BJ (cell line): ENCODE measurements around the gene HNRNPA2B1. TPM values are rescaled to one million over a fixed set of nuclear protein-coding genes. Genes with fewer than 3 reads are reported as not detected.

ENCODE experiments used
- CTCF ChIA-PET: fragments of 350-600 bp; formaldehyde crosslinking; extraction: SDS; loops from one replicate; lab custom pipeline; 2021; ENCODE audit warnings: antibody characterized with exemption, inconsistent platforms; lab: Yijun Ruan, JAX
- POLR2A ChIA-PET: fragments of 300-600 bp; sonication (Branson Sonifier 250); formaldehyde crosslinking; extraction: SDS; loops from one replicate; lab custom pipeline; 2021; ENCODE audit warnings: antibody characterized with exemption; lab: Charles Lee
- DNase-seq: peaks from one replicate; pipeline ENCODE4 v3.0.0-alpha.2; 2011; ENCODE audit warnings: low read depth
- H3K27me3 ChIP-seq: 2 replicates; pipeline ENCODE4 v1.6.0; 2011; ENCODE audit warnings: low read length; ENCODE audit not compliant: control insufficient read depth, insufficient read depth
- H3K36me3 ChIP-seq: 2 replicates; pipeline ENCODE4 v1.5.1; 2011; ENCODE audit warnings: low read length; ENCODE audit not compliant: control insufficient read depth, insufficient read depth
- H3K4me3 ChIP-seq: 2 replicates; pipeline ENCODE4 v1.5.1; 2011; ENCODE audit warnings: low read depth, mild to moderate bottlenecking, control low read depth, low read length
- polyA plus RNA-seq: library from polyadenylated mRNA; depleted of rRNA; stranded (reverse); fragments of >200 nt; gene quantifications from 2 replicates; pipeline ENCODE4 v1.2.3, GENCODE V29; 2011
- TF ChIP-seq, protein P1 (sequence below): IDR thresholded peaks from 2 replicates; pipeline ENCODE4 v1.5.1; 2011; ENCODE audit warnings: low read depth, mild to moderate bottlenecking, control low read depth, inconsistent platforms, low read length, moderate library complexity; ENCODE audit not compliant: insufficient read depth

Gene HNRNPA2B1
- polyA plus RNA-seq, 1 experiment, result 139 TPM

DNA sequence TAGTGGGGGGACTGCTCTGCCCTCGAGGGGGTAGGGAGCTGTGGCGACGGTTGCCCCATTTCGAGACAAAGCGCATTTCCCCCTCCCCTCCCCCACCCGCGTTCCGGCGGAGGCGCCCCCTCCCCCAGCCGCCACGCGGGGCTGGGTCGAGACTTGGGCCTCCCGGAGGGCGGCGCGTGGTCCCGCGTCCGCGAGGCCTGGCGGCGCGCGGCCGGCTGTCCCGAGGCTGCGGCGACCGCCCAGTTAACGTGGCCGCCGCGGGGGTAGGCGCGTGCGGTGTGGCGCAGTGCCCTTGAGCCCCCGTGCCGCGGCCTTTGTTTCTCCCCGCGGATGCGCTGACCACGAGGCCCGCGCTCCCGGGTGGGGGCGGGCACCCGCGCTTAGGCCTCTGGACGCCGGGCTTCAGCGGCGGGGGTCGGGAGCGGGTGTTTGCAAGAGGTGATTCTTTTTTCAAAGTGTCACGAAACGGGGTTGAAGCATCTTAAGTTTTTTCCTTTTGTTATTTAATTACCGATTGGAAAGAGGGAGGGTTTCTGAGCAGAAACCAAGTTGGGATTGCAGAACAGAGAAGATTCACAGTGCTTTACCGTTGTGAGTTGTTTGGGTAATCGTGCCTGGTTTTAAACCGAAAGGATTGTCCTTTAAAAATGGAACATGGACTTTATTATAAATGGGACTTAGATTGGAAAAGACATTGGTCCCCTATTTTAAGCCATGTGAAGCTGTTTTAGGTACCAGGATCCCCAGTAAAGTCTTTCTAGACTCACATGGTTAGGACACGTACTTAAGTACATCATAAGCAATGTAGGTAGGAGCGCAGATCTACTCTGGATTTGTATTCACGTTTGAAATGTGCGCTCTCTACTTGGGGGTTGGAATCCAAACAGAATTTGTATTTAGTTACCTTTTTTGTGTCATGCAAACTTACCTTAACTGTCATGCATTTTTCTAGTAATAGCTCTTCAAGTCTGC lies 1.8 kb upstream of the HNRNPA2B1 start:
- H3K36me3 ChIP-seq, result peaks cover 1% of the 10 kb centered on the region
- H3K27me3 ChIP-seq, result no peaks in the 10 kb centered on the region
- TF ChIP-seq, protein P1, sequence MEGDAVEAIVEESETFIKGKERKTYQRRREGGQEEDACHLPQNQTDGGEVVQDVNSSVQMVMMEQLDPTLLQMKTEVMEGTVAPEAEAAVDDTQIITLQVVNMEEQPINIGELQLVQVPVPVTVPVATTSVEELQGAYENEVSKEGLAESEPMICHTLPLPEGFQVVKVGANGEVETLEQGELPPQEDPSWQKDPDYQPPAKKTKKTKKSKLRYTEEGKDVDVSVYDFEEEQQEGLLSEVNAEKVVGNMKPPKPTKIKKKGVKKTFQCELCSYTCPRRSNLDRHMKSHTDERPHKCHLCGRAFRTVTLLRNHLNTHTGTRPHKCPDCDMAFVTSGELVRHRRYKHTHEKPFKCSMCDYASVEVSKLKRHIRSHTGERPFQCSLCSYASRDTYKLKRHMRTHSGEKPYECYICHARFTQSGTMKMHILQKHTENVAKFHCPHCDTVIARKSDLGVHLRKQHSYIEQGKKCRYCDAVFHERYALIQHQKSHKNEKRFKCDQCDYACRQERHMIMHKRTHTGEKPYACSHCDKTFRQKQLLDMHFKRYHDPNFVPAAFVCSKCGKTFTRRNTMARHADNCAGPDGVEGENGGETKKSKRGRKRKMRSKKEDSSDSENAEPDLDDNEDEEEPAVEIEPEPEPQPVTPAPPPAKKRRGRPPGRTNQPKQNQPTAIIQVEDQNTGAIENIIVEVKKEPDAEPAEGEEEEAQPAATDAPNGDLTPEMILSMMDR, result no peak
- ChIA-PET POLR2A (no interaction called here), CTCF (interaction anchor here (0.7 to 1.0 kb wide), 2 partner anchors 12 to 170 kb away, joined by 3 read pairs; no protein-coding TSS in a partner anchor)
- DNase-seq, result no peak
- peak overlapping the region; percentile 98 for H3K4me3 ChIP-seq

DNA sequence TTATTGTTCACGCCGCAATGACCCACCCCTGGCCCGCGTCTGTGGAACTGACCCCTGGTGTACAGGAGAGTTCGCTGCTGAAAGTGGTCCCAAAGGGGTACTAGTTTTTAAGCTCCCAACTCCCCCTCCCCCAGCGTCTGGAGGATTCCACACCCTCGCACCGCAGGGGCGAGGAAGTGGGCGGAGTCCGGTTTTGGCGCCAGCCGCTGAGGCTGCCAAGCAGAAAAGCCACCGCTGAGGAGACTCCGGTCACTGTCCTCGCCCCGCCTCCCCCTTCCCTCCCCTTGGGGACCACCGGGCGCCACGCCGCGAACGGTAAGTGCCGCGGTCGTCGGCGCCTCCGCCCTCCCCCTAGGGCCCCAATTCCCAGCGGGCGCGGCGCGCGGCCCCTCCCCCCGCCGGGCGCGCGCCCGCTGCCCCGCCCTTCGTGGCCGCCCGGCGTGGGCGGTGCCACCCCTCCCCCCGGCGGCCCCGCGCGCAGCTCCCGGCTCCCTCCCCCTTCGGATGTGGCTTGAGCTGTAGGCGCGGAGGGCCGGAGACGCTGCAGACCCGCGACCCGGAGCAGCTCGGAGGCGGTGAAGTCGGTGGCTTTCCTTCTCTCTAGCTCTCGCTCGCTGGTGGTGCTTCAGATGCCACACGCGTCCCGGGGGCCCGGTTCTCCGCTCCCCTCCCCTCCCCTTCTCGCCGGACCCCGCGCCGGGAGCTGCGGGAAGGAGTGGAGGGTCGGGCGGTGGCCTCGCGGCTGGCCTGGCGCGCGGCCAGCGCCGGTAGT lies 887 bp upstream of the HNRNPA2B1 start, which contains the start of gene CBX3:
Gene CBX3 (plus strand): TSS at position 499 of the 772 bp plus-strand sequence. CDS start 1,254 bp downstream, outside the sequence.
- H3K27me3 ChIP-seq, result no peaks in the 10 kb centered on the region
- peaks cover 1% of the 10 kb centered on the region for H3K36me3 ChIP-seq
- POLR2A ChIA-PET, result no interaction called here
- peak within 1 kb of the TSS; percentile 98 for H3K4me3 ChIP-seq
- CTCF ChIA-PET, result interaction anchor here (1.0 kb wide), 1 partner anchor 171 kb away, joined by 3 read pairs; no protein-coding TSS in a partner anchor
- TF ChIP-seq, protein P1, result no peak
- no peak for DNase-seq

DNA sequence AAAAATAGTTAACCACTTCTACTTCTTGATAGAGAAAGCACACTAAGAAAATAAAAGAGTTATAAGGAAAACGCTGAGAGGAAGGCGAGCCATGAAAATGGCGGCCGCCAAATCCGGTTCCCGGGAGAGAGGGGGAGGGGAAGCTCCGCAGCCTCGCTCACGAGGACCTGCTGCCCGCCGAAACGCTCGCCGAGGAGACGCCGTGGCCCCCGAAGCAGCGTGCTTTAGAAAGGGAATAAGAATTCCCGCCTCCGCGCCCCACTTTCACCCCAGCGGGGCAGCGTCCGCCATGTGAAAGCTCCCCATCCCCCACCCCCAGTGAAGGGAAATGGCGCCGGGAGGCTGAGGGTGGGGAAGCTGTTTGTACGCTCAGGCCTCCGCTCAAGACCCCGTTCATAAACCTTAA lies 505 bp downstream of the HNRNPA2B1 start:
- Histone ChIP-seq H3K36me3 (peaks cover 6% of the 10 kb centered on the region), H3K27me3 (no peaks in the 10 kb centered on the region), H3K4me3 (peak overlapping the region; percentile 71)
- no peak for DNase-seq
- ChIA-PET POLR2A (interaction anchor here (0.6 kb wide), 1 partner anchor 965 kb away, joined by 3 read pairs; the partner anchor contains the start of gene HOXA9), CTCF (interaction anchor here (1.9 to 7.4 kb wide), 2 partner anchors 39 to 110 kb away, joined by 5 to 55 read pairs; no protein-coding TSS in a partner anchor)
- TF ChIP-seq, protein P1, result no peak

DNA sequence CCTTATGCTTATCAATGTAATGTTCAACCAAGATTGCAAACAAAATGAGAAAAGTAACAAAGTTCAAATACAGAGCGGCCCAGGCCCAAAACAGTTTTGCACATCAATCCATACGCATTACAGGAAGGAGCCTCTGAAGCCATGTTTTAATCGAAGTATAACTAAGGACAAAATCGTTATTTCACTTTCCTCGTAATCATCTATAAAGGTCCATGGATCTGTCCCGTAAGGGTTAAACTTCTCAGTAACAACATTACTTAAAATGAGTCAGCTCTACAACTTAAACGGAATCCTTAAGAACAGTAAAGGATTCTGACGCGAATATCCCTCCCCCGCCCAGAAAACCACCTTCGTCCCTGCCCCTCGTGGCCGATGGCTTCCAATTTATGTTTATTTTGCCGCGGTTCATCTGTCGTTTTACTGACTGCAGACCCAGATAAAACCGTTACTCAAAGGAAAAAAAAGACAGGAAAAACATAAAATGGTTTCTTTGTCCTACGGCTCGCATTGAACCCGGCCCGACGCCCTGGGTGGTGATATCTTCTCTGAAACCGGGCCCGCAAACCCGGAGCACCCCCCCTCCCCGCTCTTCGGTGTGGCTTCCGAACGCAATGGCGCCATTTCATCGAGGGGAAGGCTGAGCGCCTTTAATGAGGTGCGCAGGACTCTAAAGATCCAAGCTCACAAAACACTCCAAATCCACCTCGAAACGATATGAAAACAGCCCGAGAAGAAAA lies 1.1 kb downstream of the HNRNPA2B1 start:
- DNase-seq, result no peak
- ChIA-PET POLR2A (interaction anchor here (0.6 kb wide), 2 partner anchors 966 to 1564 kb away, joined by 3 to 9 read pairs; partner anchors contain the start of gene HOXA9), CTCF (interaction anchor here (1.1 to 7.4 kb wide), 9 partner anchors 11 to 116 kb away, joined by 4 to 55 read pairs (median 6); partner anchors contain the start of gene NFE2L3)
- H3K27me3 ChIP-seq, result no peaks in the 10 kb centered on the region
- peaks cover 7% of the 10 kb centered on the region for H3K36me3 ChIP-seq
- peak overlapping the region; percentile 71 for H3K4me3 ChIP-seq
- TF ChIP-seq, protein P1, result 0 out of 2 replicates have a peak, but pooled peaks have one; percentile 2
